ENCODE results near the gene RUNX2.

DNA sequence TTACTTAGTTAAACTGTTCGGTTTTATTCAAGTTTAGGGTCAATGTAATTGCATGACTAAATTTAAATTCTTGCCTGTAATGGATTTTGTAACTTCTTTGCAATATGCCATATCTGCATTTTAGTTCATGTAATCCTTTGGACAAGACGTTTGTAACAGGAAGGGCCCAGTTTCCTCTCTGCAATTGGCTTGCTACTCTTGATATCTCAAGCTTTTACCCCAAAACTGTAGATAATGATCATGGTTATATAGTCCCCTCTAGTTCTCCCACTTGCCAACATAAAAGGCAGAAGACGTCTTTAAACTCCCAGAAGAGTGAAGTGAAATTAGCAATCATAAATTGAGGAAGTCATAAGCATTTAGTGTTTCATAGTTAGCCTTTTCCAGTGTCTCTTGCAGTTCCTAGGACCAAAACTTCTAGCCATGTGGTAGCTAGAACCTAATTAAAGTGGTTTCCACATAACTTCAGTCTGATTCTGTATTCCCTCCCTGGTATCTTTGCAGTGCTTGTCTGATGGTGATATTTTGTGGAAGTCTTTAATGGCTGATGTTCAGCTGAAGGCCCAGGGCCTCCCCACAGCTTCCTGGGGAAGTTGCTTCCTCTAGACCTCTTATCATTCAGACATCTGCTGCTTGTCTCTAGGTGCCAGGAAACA lies 167.4 kb downstream of the RUNX2 start:
- TF ChIP-seq, protein P1, sequence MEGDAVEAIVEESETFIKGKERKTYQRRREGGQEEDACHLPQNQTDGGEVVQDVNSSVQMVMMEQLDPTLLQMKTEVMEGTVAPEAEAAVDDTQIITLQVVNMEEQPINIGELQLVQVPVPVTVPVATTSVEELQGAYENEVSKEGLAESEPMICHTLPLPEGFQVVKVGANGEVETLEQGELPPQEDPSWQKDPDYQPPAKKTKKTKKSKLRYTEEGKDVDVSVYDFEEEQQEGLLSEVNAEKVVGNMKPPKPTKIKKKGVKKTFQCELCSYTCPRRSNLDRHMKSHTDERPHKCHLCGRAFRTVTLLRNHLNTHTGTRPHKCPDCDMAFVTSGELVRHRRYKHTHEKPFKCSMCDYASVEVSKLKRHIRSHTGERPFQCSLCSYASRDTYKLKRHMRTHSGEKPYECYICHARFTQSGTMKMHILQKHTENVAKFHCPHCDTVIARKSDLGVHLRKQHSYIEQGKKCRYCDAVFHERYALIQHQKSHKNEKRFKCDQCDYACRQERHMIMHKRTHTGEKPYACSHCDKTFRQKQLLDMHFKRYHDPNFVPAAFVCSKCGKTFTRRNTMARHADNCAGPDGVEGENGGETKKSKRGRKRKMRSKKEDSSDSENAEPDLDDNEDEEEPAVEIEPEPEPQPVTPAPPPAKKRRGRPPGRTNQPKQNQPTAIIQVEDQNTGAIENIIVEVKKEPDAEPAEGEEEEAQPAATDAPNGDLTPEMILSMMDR (IDR thresholded peaks at IDR 0.05; ENCODE audit: insufficient read depth, low read depth, low read length), result no peak
- no peak for TF ChIP-seq EZH2 (IDR thresholded peaks at IDR 0.05; ENCODE audit: insufficient read depth, low read length)
